IPS DF 4.7 (cell line): ENCODE data around the gene OR2T27.
"Not testable (repeated sequence)": the region's sequence is repeated elsewhere in the genome, so short reads cannot be mapped to it uniquely, and the experiment has no call there.

Source experiments
- DNase-seq: peaks from one replicate; pipeline ENCODE4 v3.0.0-alpha.2; 2013; ENCODE audit warnings: low spot score; ENCODE audit errors: extremely low read depth

Gene OR2T27

GRCh38 chr1:248655354-248655753, at the start of gene OR2T27:
OR2T27 (minus strand) TSS chr1:248655528; CDS start chr1:248650884, 4,644 bp downstream.
- DNase-seq = not testable (repeated sequence)

- no peak for DNase-seq
Observed at GRCh38 chr1:248704606-248705005, 49.3 kb upstream of the OR2T27 start.

GRCh38 chr1:248703674-248704073, 48.3 kb upstream of the OR2T27 start:
- no peak for DNase-seq

DNA sequence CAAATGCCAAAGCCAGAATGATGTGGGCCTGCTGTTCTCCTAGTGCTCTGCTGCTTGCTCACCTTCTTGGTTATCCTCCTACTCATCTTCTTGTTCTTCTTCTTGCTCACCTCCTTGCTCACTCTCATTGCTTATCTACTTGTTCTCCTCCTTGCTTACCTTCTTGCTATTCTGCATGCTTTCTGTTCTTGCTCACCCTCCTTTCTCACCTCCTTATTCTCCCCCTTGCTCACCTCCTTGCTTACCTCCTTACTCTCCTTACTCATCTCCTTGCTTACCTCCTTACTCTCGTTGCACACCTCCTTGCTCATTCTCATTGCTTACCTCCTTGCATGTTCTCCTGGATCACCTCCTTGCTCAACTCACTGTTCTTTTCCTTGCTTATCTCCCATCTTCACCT, 47.4 kb upstream of the OR2T27 start, which contains the start of gene OR14I1:
OR14I1 (minus strand) TSS at position 53 of the 400 bp plus-strand sequence.
- DNase-seq = no peak

DNA sequence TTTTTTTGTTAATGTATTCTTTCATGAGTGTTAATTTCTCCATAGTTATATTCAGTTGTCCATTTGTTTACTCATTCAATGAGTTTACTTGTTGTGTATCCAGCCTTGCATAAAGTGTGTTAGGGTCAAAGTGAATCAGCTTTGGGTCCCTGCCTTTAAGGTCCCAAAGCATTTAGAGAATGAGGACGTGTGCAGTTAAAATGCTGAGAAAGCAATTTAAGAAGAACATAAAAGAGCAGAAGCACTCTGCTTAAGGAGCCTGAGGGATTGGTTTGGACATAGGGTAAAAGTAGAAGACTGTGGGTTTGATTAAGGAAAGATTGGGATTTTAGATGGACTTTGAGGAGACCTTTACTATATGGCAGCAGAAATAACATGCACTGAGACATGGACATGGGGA, 43.8 kb upstream of the OR2T27 start:
- DNase-seq = no peak

DNA sequence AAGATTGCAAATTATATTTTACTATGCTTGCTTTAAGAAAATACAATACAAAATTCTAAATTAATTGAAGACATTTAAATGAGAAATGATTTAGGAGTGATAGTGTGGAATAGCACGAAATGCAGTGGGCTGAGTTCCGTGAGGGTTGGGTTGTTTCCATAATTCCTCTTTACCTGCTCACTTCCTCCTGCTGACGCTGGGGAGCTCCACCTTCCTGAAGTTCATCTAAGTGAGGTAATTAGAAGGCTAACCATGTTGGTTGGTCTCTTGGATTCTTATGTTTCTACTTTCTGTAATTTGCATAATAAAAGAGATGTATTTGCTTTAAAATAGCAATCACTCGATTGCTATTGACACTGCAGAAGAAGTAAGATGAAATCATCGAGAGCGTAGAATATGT, 42.6 kb upstream of the OR2T27 start:
- no peak for DNase-seq

- no peak for DNase-seq
Observed at GRCh38 chr1:248696774-248697173, 41.4 kb upstream of the OR2T27 start.

DNA sequence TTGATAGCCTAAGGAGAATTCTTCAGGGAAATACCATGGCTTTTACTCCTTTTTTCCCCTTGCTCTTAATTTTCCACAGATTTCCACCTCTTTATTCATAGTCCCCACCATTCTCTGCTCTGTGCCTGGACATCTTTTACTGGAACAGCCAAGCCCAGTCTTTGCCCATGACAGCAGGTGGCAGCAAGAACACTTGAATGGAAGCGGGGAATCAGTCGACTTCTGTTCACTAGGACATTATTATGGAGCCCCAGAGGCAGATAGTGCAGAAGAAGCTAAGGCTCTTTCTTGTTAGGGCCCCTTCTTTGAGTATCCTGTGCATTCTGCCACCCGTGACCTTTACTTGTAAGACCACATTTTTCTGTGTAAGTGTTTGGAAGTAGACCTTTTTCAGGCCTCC, 40.9 kb upstream of the OR2T27 start:
- DNase-seq = no peak

GRCh38 chr1:248695451-248696132, 40.3 kb upstream of the OR2T27 start:
- DNase-seq = no peak

GRCh38 chr1:248691567-248692155, 36.3 kb upstream of the OR2T27 start:
- DNase-seq = no peak

DNA sequence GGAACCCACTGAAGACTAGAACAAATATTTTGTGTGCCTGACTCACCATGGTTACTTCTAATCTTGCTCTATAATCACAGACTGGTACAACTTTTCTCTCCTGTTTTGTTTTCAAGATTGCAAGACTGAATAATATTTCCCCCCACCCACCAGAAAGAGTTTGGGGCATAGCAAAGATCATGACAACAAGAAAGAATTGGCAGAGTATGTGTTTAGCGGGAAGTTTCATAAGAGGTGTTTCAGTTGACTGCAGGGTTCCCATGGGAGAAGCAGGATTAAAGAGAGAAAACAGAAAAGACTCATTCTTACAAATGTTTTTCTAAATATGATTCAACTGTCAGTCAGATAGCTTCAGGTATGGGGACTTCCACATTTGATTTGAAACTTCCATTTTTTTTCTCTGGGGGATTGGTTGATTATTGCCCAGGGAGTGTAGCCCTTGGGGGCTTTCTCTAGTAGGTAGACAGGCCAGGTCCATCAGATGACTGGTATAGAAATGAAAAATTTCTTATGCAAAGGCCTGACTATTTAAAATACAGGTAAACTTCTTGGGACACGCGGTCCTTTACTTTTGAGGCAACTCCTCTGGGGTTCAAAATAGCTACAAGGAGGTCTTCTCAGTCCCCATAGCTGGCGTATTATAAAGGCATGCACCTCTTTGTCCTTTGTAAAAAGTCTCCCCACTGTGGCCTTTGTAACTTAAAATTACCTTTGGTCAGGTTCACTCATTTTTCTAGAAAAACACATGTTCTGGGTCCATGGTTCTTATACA, 33.4 kb upstream of the OR2T27 start:
- no peak for DNase-seq

DNA sequence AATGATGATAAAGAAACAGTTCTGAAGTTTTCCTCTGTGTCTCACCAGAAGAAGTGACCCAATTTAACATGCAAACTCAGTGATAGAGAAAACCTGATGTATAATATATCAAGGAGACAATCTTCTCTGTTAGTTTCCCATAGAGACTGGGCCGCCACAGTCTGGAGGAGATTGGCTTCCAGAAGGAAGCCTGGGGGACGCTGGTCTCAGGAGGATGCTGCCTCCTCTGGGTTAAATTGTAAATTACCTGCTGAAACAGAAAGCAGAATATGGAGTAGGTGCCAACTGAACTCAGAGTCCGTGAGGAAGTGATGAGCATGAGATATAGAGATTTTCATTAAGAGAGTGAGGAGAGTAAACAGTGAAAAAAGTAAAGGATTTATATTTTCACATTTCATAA, 31.5 kb upstream of the OR2T27 start:
- DNase-seq = no peak

GRCh38 chr1:248681651-248682050, 26.3 kb upstream of the OR2T27 start:
- no peak for DNase-seq

DNA sequence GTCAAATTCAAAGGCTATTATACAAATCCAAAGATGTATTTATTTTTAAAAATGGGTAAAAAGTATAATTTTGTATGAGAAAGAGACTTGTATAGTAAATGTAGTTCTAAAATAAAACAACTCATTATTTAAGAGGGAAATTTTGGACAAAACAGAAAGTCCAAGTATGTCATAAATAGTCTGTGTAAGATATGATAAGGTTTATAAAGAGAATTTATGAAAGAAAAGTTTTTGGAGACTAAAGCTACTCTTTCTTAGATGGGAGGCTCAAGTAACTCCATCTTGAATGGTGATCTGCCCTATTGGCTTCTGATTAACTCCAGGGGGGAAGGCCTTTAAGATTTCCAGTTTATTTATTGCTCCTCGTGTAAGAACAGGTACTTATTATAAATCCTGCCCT, 14.7 kb upstream of the OR2T27 start:
- DNase-seq = no peak

DNA sequence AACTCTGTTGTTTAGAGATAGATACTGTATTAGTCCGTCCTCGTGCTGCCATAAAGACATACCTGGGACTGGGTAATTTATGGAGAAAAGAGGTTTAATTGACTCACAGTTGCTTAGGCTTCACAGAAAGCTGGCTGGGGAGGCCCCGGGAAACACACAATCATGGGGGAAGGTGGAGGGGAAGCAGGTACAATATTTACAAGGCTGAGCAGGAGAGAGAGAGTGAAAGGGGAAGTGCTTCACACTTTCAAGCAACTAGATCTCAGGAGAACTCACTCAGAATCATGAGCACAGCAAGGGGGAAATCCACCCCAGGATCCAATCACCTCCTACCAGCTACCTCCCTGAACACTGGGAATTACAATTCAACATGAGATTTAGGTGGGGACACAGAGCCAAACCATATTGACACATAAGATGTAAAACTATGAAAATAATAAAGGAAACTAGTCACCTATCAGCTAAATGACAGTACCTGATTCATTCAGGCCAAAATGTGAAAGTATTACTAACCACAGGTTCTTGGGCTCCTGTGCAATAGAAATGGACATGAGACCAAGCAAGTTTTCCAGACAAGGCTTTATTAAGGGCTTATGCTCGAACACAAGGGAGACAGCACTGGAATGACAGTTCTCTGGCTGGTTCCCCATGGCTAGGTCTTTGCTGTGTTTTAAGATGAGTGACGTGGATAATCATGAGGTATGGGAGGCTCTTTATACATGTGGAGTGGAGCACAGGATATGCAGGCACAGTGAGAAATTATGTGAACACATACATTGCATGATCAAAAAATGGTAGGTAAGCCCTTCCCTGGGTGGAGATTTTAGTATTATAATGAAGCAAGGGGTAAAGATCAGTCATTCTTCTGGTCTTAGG, 8.4 kb upstream of the OR2T27 start:
- DNase-seq = not testable (repeated sequence)

DNA sequence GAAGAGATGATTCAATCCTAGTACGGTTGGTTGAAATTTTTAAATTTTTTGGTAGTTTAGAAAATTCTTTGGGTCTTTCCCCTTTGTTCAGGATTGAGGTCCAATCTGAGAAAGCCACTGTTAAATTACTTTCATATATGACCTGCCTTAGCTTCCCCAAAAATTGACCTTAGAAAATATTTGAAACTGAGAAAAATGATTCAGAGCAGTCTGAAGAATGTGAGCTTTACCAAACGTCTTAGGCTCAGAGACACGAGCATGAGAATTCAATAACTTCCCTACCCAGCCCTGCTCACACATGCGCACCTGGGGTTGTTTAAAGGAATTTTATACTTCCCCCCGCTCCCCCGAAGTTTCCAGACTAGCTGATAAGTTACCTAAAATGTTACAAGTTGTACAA, 1.5 kb upstream of the OR2T27 start:
- DNase-seq = not testable (repeated sequence)

- DNase-seq = not testable (repeated sequence)
Observed at GRCh38 chr1:248648770-248649536, 6.4 kb downstream of the OR2T27 start.

GRCh38 chr1:248645178-248645577, 10.2 kb downstream of the OR2T27 start, which contains the start of gene OR2T35:
OR2T35 (minus strand) TSS chr1:248645278; CDS start chr1:248639258, 6,020 bp downstream.
- not testable (repeated sequence) for DNase-seq

GRCh38 chr1:248642971-248643651, 12.2 kb downstream of the OR2T27 start:
- not testable (repeated sequence) for DNase-seq

DNA sequence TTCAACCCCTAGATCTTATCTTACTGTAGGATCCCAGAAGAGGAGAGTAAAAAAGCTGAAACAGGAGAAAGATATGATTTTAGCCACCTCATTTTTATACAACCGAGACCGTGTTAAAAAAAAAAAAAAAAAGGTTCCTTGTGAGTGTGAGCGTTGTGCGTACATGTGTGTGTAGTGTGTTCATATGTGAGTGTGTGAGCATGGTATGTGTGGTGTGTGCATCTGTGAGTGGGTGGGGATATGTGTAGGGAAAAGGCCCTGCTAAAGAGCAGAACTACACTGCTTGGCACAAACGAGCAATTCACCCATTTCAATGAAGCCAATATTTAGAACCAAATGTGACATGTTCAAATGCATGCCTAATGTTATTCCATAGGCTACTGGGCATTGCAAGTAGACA, 13.7 kb downstream of the OR2T27 start:
- DNase-seq = not testable (repeated sequence)
